ENCODE measurements around the gene QPCT.
"Not testable (repeated sequence)": the region's sequence is repeated elsewhere in the genome, so short reads cannot be mapped to it uniquely, and the experiment has no call there.

The QPCT gene

DNA sequence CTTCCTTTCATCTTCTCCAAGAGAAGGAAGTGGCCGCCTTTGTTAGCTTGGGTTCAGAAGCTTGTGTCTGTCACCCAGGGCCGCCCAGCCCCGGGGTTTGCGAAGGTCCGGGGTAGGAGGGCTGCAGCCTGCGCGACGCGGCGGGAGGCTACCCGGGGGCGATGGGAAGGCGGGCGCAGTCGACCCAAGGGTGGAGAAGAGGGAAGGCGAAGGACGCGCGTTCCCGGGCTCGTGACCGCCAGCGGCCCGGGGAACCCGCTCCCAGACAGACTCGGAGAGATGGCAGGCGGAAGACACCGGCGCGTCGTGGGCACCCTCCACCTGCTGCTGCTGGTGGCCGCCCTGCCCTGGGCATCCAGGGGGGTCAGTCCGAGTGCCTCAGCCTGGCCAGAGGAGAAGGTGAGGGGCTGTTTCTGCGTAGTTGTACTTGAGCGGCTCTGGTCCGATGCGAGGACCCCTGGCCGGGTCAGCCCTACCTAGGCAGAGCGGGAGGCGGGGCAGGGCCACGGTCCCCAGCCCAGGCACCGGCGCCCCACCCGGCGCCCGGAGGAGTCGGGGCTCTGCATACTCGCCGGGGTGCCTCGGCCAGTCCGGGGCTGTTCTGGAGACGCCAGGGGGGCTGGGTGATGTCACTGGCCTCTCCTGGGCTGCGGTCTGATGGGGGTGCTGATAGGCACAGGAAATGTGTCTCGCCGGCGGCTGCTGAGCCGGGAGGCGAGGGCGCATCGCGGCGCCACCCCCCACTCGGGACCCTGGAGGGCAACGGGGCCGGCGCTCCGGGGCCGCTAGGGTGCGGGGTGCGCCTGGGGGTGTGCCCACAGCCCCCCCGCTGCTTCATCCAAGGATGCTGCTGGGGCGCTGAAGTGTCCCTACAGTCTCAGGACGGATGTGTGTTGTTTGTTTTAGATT is at the start of gene QPCT:
Gene QPCT, plus strand, starts transcription at position 178 of the 909 bp plus-strand sequence. Its CDS starts 102 bp downstream, at position 280.
- DNase-seq (ENCODE audit: low read depth in 2 of 2): peak; percentile 54 to 64

DNA sequence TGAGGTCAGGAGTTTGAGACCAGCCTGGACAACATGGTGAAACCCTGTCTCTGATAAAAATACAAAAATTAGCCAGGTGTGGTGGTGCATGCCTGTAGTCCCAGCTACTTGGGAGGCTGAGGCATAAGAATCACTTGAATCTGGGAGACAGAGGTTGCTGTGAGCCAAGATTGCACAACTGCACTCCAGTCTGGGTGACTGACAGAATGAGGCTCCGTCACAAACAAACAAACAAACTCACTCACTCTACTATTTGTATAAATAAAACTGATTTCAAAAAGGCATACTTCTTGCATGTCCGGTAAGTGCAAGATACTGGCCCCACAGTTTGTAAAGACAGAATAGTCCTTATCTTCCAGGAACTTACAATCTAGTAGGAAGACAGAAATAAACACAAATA is 49.6 kb upstream of the QPCT start:
- not testable (repeated sequence) for DNase-seq (ENCODE audit: low read depth in 2 of 2)

DNA sequence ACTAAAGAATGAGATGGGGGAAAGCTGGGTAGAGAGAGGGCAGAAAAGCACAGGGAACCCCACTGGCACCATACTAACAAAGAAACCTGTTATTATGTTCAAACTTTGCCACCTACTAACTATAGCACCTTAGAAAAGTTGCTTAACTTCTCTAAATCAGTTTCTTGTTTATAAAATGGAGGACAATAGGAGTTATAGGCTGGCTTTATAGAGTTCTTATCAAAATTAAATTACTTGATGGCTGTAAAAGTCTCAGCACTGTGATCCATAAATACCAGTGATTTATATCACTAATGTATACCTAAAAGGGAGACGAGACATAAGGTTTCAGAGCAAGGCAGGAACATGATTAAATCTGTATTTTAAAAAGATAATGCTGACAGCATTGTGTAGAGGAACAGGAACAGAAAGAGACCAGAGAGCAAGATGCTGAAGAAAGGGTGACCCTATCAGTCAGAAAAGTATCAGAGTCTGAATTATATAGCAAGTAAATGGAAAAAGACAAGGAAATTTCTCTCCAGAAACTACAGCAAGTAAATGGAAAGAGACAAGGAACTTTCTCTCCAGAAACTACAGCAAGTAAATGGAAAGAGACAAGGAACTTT is 48.9 kb upstream of the QPCT start:
- DNase-seq (ENCODE audit: low read depth in 2 of 2): no peak

DNA sequence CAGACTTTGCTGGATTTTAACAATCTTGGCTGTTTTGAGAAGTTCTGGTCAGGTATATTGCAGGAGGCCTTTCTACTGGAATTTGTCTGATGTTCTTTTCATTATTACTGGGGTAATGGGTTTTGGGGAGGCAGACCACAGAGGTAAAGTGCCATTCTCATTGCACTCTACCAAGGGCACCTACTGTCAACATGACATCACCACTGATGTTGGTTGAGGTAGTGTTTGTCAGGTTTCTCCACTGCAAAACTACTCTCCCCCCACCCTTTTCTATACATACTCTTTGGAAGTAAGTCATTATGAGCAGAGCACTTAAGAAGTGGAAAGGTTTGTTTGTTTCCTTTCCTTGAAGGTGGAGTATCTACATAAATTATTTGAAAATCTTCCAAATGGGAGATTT is 46.8 kb upstream of the QPCT start:
- DNase-seq (ENCODE audit: low read depth in 2 of 2): no peak

DNA sequence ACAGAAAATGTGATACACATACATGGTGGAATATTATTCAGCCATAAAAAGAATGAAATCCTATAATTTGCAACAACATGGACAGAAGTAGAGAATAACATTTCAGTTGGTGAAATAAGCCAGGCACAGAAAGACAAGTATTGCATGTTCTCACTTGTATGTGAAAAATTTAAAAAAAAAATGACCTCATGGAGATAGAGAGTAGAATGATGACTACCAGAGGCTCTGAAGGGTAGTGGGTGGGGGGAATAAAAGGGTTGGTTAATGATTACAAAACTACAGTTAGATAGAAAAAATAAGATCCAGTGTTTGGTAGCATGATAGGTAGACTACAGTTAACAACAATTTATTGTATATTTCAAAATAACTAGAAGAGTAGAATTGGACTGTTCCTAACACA is 44.3 kb upstream of the QPCT start:
- no peak for DNase-seq (ENCODE audit: low read depth in 2 of 2)

DNA sequence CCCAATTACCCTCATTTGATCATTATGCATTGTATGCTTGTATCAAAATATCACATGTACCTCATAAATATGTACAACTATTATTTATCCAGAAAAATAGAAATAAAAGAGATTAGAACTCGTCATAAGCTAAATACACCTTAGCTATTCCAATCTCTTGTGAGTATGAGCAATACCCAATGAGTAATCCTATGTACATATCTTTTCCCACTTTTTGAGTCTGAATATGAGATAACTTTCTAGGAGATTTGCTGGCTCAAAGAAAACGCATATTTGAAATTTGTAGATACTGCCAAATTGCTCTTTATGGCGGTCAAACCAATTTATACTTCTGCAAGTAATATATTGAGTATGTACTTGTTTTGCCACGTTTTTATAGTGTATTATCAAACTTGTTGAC is 43.9 kb upstream of the QPCT start:
- DNase-seq (ENCODE audit: low read depth in 2 of 2): no peak

DNA sequence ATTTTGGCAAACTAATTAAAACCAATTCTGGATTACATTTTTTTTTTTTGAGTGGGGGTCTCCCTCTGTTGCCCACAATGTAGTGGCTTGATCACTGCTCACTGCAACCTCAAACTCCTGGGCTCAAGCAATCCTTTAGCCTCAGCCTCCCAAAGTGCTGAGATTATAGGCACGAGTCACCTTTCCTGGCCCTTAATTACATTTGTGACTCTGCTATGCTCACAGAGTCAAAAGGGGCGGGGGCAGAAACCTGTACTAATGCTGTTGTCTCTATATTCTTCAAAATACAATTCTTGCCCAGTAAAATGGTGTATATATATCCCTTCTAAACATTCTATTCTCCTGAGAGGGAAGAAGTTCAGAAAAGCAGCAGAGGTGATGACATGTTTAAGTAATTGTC is 43.0 kb upstream of the QPCT start:
- DNase-seq (ENCODE audit: low read depth in 2 of 2): no peak

DNA sequence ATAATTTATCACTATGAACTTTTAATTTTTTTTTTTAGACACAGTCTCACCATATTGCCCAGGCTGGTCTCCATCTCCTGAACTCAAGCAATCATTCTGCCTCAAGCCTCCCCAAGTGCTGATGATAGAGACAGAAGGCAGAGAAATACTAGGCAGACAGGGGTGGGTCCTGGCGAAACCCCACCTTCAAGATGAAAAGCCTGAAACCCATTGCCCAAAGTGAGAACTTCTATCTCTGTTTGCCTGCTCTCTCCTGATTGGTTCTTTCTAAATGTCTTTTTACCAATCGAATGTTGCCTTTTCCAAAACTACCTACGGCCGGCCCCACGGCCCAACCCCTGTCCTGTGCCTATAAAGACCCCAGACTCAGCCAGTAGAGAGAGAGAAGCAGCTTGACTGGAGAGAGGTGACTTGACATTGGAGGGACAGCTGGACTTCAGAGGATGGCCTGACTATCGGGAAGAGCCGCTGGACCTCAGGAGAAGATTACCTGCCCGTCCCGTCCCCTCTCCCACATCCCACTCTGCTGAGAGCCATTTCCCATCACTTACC is 41.7 kb upstream of the QPCT start:
- DNase-seq (ENCODE audit: low read depth in 2 of 2): no peak

DNA sequence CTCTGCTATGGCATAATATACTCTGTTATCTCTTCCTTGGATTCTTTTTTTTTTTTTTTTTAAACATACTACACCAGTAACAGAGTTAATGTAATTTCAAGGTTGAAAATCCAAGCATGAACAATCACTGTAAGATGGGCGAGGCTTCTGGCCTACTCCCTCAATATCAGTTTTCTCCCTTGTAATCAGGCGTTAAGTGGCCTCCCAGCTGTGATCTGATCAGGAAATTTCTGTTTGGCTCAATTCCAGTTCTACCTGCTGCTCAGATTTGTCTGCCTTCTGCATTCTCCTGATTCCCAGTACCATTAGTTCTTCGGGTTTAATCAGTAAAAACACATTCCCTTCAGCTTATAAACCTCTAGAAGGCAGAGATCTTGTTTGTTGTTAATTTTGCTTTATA is 38.4 kb upstream of the QPCT start:
- no peak for DNase-seq (ENCODE audit: low read depth in 2 of 2)

DNA sequence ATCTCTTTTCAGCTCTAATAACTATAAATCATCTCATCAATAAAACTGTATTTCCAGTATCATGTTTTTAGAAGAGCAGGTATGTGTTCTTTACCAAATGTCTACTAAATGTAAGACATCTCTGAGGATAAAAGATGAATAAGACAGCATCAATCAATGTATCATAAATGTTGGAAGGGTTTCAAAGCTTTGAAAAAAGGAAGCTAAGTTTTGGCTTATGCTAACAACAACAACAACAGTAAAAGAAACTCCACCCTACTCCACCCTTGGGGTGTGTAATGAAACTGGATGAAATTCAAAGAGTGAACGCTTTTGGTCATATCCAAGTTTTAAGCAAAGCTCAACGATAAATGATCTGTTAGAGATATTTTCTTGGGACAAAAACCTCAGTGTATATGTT is 36.9 kb upstream of the QPCT start:
- DNase-seq (ENCODE audit: low read depth in 2 of 2): no peak

DNA sequence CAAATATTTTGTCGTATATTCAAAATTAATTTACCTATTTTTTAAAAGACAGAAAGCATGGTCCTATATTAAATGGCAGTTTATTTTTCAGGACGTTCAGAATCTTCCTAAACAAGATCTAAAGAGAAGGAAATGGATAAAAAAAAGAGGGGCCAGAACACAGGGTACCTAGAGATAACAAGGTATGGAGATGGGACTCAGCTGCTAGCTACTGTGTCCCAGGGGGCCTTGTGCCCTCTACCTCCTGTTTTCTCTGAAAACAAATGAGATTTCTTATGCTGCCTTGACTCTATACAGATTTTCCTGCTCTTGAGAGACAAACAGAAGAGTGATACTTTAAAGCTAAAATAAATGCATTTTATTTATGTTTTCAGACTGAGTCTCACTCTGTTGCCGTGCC is 29.1 kb upstream of the QPCT start:
- no peak for DNase-seq (ENCODE audit: low read depth in 2 of 2)

DNA sequence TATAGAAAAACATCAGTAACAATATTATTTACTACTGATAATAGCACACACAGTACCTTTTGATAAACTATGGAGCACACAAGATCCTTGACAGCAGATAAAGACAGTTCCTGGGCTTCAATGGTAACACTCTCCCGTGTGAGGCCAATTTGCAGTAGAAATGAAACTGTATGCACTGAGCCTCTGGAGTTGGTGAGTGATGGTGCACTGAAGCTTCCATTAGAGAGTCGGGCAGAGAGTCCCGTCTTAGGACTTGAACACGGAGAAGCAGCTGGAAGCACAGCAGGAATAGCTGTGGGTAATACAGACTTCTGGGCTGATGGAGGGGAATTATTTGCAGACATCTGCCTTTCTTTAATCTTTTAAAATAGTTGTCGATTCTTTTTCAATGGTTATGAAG is 28.2 kb upstream of the QPCT start:
- DNase-seq (ENCODE audit: low read depth in 2 of 2): no peak

DNA sequence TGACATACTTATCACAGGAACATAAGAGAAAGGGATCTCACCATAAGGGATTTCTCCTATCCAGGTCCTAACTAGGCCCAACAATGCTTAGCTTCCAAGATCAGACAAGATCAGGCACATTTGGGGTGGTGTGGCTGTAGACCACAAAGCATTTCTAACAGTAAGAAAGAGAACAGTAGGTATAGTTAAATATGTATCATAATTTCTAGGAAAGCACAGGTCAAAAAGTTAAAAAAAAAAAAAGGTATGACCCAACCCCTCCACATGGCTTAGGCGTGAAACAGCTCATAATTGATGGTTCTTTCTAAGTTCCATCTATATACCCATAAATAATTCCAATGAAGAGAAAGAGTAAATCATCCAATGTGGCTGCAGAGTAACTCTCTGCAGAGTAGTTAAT is 26.7 kb upstream of the QPCT start:
- no peak for DNase-seq (ENCODE audit: low read depth in 2 of 2)

DNA sequence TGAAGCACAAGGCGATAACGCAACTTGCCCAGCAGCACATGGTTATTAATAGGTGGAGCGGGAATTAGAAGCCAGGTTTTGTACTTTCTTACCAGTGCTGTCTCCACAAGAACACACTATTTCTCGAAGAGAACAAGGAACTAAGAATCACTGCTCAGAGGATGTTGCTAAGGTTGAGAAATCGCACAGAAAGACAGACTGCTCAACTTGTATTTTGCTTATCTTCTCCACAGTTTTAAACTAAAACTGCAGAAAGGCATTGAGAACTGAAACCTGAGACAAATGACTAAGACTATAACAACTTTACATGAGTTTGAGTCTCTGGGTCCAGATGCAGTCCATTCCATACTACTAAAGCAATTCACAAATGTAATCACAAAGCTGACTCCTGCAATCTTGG is 26.0 kb upstream of the QPCT start:
- no peak for DNase-seq (ENCODE audit: low read depth in 2 of 2)

DNA sequence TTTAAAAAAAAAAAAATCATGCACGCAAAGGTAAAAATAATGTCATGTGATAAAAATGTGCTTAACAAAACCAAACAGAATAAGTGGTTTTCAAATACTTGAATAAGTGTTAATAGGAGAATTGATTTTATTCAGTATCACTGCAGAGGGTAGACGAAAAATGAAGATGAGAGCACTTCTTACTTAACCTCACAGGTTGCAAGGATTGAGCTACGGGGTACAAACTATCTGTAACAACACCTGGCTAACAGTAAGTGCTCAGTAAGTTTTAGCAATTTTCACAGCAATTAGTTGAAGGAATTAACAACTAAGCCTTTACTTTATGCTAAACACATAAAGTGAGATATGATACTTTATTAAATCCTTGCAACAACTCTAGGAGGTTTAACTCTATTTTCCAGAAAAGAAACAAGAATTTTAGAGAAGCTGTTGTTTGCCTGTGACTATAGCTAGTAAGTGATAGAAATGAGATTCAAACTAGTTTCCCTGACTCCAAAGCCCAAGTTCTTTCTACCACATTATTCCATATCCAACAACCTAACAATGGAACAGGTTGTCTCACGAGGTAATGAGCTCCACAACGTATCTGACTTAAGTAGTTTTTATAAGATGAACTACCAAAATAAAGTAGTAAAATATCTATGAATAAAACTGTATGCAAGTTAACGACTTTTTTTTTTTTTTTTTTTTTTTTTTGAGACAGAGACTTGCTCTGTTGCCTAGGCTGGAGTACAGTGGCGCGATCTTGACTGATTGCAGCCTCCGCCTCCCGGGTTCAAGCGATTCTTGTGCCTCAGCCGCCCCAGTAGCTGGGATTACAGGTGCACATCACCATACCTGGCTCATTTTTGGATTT is 24.4 kb upstream of the QPCT start:
- no peak for DNase-seq (ENCODE audit: low read depth in 2 of 2)

DNA sequence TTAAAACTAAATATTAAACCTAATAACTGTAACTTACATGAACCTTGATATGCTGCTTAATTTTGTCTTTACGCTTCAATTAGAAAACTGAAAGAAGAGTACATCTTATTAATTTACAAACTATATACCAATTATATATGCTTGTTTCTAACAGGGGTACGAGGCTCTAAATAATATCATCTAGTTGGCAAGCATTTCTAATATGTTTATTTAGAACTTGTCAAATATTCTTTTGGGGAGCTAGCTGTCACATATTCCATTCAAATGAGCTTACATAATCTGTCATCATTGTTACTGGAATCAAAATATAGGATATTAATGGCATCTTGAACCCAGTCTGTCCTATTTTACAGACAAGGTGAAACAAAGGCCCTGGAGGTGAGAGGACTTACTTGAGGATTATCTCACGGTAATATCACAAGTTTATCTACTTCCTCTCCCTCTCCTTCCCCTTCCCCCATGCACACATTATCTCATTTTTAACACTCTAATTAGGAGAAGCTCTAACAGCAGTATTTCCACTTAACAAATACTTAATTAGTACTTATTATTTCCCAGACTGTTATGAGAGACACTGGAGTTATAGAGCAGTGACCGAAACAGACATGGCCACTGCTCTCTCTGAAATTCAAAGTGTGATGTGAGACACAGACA is 23.3 kb upstream of the QPCT start:
- no peak for DNase-seq (ENCODE audit: low read depth in 2 of 2)

DNA sequence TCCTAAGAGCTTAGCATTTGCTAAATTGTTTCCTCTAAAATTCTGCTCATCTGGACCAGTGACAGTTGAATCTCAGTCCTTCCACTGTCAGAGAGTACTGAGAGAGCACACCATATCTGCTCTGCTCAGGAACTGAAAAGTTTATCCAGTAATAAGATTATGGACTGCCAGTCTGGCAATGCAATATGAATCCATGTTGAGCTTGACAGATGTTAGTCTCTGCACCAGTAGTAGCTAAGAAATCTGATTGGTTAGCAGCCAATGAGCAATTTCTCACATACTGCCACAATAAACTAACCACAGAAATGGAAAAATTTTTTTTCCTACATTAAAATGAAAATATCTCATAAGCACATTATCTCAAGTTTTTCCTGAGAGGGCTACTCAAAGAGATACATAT is 22.1 kb upstream of the QPCT start:
- DNase-seq (ENCODE audit: low read depth in 2 of 2): no peak

DNA sequence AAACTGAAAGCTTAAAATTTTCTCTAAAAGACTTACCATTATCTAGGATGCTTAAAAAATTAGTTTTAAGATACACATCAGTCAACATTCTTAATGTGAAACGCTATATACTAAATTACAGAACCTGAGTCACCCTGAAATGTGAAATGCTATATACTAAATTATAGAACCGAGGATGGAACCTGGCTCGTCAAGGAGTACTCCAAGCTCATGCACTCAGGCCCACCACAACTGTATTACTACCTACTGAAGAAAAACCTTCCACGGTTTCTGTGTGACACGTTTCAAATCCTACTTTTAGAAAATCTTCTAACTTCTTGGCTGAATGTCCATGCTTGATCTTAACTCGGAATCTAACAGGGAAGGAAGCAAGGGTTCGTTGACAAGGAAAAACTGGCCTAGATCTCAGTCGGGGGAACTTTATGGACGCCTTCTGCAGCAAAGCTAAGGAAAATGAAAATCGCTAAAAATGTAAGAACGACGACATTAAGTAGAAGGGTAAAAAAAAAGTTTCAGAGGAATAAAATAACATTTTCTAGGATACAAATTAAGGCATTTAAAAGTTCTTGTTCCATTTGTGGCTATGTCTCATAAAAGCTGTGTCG is 21.2 kb upstream of the QPCT start:
- no peak for DNase-seq (ENCODE audit: low read depth in 2 of 2)

DNA sequence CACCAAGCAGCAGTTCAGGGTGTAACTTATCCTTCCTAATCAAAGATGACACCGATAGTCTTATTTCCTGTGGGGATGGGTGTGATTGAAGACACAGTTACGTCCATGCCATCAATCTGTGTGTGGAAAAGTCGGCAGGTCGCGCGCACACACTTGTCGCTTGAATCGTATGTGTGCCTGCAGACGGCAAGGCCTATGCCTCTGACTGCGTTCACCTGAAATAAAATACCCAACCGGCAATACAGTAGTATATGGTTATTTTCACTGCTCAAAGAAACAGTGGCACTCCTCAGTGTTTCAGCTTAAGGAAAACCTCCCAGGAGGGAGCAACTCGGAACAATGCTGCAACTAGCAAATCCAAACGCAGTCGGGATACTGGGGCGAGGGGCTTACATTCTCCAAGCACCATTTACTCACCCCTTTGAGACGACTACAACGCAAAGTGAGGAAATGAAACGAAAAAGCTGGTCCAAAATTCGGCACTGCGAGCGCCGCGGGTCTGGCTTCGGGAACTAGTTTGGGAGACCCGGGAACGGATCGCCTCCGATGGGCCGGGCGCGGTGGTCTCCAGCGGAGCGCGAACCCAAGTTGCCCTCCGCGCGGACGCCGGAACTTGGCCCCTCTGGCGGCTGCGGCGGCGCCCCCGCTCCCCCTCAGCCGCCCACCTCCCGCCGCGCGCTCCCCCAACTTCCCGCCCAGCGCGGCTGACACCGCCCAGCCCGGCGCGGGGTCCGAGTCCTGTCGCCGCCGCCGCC is 20.5 kb upstream of the QPCT start:
- peak in 1 of 2 donors; percentile 11 for DNase-seq (ENCODE audit: low read depth in 2 of 2)

DNA sequence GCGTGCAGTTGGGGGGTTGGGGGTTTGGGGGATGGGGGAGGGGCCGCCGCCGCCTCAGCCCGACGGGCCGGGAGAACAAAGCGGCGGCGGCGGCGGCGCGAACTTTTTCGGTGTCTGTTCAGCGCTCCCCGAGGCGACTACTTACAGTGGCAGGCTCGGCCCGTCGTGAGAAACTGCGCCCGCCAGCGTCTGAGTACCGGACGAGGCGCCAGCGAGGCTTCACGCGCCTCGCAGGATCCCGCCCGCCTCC is 20.0 kb upstream of the QPCT start:
- peak in 1 of 2 donors; percentile 38 for DNase-seq (ENCODE audit: low read depth in 2 of 2)

Data from stimulated activated CD8-positive, alpha-beta memory T cell treated with anti-CD3 and anti-CD28 coated beads, Interleukin-15, amount 100 ng/mL, for 4 hours (primary cell).